Panc1 (cell line): ENCODE results near the gene BRWD1.

Source experiments
- TF ChIP-seq, protein P1 (sequence below): fragments of 450-650 bp; IDR thresholded peaks from 2 replicates; pipeline ENCODE4 v1.5.1; 2017; ENCODE audit warnings: mild to moderate bottlenecking
- TF ChIP-seq, protein P2 (sequence below), 2 experiments: IDR thresholded peaks; 2 replicates each; pipeline ENCODE4 v1.6.1; 2011 to 2012; ENCODE audit warnings: low read depth in 2 of 2, control low read depth in 1 of 2, low read length in 1 of 2, mild to moderate bottlenecking in 1 of 2, moderate library complexity in 1 of 2; ENCODE audit not compliant: insufficient read depth in 1 of 2

DNA sequence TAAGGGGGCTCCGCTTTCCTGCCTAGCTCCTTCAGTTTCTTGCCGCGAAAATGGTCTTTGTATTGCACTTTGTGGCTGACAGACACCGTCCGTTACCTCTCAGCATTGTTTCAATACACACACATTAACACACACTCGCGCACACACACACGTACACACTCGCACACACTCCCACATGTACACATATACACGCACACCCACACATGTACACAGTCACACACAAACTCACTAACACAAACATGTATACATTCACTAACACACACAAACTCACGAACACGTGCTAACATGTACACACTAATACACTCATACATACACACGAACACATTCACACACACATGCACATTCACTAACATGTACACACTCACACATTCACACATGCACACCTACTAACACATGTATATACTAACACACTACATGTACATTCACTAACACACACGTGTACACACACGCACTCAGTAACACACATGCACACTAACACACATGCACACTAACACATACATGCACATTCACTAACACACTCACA lies 179.1 kb downstream of the BRWD1 start:
- TF ChIP-seq, protein P1, sequence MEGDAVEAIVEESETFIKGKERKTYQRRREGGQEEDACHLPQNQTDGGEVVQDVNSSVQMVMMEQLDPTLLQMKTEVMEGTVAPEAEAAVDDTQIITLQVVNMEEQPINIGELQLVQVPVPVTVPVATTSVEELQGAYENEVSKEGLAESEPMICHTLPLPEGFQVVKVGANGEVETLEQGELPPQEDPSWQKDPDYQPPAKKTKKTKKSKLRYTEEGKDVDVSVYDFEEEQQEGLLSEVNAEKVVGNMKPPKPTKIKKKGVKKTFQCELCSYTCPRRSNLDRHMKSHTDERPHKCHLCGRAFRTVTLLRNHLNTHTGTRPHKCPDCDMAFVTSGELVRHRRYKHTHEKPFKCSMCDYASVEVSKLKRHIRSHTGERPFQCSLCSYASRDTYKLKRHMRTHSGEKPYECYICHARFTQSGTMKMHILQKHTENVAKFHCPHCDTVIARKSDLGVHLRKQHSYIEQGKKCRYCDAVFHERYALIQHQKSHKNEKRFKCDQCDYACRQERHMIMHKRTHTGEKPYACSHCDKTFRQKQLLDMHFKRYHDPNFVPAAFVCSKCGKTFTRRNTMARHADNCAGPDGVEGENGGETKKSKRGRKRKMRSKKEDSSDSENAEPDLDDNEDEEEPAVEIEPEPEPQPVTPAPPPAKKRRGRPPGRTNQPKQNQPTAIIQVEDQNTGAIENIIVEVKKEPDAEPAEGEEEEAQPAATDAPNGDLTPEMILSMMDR, result no peak
- TF ChIP-seq, protein P2, sequence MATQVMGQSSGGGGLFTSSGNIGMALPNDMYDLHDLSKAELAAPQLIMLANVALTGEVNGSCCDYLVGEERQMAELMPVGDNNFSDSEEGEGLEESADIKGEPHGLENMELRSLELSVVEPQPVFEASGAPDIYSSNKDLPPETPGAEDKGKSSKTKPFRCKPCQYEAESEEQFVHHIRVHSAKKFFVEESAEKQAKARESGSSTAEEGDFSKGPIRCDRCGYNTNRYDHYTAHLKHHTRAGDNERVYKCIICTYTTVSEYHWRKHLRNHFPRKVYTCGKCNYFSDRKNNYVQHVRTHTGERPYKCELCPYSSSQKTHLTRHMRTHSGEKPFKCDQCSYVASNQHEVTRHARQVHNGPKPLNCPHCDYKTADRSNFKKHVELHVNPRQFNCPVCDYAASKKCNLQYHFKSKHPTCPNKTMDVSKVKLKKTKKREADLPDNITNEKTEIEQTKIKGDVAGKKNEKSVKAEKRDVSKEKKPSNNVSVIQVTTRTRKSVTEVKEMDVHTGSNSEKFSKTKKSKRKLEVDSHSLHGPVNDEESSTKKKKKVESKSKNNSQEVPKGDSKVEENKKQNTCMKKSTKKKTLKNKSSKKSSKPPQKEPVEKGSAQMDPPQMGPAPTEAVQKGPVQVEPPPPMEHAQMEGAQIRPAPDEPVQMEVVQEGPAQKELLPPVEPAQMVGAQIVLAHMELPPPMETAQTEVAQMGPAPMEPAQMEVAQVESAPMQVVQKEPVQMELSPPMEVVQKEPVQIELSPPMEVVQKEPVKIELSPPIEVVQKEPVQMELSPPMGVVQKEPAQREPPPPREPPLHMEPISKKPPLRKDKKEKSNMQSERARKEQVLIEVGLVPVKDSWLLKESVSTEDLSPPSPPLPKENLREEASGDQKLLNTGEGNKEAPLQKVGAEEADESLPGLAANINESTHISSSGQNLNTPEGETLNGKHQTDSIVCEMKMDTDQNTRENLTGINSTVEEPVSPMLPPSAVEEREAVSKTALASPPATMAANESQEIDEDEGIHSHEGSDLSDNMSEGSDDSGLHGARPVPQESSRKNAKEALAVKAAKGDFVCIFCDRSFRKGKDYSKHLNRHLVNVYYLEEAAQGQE (IDR thresholded peaks at IDR 0.05; ENCODE audit: insufficient read depth in 1 of 2, low read depth in 2 of 2, low read length in 1 of 2), result no peak
